ENCODE measurements around the gene SYPL2. TPM values are rescaled to one million over a fixed set of nuclear protein-coding genes. Genes with fewer than 3 reads are reported as not detected.

SYPL2 gene
- total RNA-seq, 1 experiment from 2014 or later, result 2.5 TPM

DNA sequence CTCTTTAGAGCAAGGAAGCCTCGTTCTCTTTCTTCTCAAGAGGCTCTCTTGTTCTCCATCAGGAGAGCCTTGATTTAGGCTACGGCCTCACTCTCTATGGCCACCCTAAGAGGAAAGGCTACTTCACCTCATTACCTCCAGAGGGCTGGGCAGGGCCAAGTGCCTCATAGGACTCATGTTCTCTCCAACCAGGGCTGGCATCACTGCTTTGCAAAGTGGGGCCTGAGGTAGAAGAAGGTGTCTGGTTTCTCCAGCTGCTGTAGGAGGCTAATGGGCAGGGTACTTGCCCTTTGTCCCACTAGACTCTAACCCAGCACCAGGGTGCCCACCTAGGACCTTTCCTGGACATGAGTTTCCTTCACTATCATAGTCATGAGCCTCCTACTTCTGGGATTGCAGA, 15.3 kb downstream of the SYPL2 start:
- WGBS (ENCODE audit: extremely low coverage, insufficient read length, low lambda C conversion rate), result no CpG with 5 or more reads among the region's 2 CpGs
- Mint-ChIP-seq H3K27ac (no peak overlapping the region), H3K4me3 (no peak overlapping the region), H3K27me3 (ENCODE audit: low read depth) (peaks cover 24% of the 10 kb centered on the region), H3K4me1 (peaks cover 25 to 32% of the 10 kb centered on the region in 2 experiments), H3K36me3 (ENCODE audit: insufficient read depth in 1 of 3, low read depth in 3 of 3) (peaks cover 5 to 13% (median 5%) of the 10 kb centered on the region in 3 experiments; a peak in 5 of 7 replicates), H3K9me3 (no peaks in the 10 kb centered on the region; a peak in 1 of 5 replicates)
- H2BK20ac ChIP-seq (ENCODE audit: low read depth, low read length, poor library complexity, severe bottlenecking), result no peak overlapping the region
- H3K27ac ChIP-seq (ENCODE audit: insufficient read length, low read depth, low read length), result no peak overlapping the region
- no peak for DNase-seq
- no peak overlapping the region for H2BK12ac ChIP-seq (ENCODE audit: insufficient read length, low read depth, low read length)
- TF ChIP-seq, protein P1, sequence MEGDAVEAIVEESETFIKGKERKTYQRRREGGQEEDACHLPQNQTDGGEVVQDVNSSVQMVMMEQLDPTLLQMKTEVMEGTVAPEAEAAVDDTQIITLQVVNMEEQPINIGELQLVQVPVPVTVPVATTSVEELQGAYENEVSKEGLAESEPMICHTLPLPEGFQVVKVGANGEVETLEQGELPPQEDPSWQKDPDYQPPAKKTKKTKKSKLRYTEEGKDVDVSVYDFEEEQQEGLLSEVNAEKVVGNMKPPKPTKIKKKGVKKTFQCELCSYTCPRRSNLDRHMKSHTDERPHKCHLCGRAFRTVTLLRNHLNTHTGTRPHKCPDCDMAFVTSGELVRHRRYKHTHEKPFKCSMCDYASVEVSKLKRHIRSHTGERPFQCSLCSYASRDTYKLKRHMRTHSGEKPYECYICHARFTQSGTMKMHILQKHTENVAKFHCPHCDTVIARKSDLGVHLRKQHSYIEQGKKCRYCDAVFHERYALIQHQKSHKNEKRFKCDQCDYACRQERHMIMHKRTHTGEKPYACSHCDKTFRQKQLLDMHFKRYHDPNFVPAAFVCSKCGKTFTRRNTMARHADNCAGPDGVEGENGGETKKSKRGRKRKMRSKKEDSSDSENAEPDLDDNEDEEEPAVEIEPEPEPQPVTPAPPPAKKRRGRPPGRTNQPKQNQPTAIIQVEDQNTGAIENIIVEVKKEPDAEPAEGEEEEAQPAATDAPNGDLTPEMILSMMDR (conservative IDR thresholded peaks at IDR 0.05), result no peak
- no peak overlapping the region for H2BK15ac ChIP-seq (ENCODE audit: low read depth, low read length)
- H3K4me1 ChIP-seq (ENCODE audit: insufficient read depth, low read length), result peaks cover 2% of the 10 kb centered on the region; the same call in 1 of the 2 replicates
- no peak overlapping the region for H2AFZ ChIP-seq (ENCODE audit: low read length)
- no peak overlapping the region for H3K18ac ChIP-seq (ENCODE audit: insufficient read length, low read depth, low read length)
- H3K23me2 ChIP-seq (ENCODE audit: insufficient read length, low read depth, low read length, poor library complexity, severe bottlenecking), result peaks cover 15% of the 10 kb centered on the region
- H3K79me2 ChIP-seq (ENCODE audit: insufficient read depth, low read length), result no peaks in the 10 kb centered on the region
- H3K9me3 ChIP-seq (ENCODE audit: control insufficient read depth, low read depth, low read length), result no peaks in the 10 kb centered on the region
- no peak overlapping the region for H3K56ac ChIP-seq (ENCODE audit: insufficient read length, low read depth, low read length)
- no peak overlapping the region for H2BK120ac ChIP-seq (ENCODE audit: low read depth, low read length, poor library complexity, severe bottlenecking)
- no peak overlapping the region for H2BK5ac ChIP-seq (ENCODE audit: insufficient read length, low read length)
- H3T11ph ChIP-seq (ENCODE audit: low read length), result no peak overlapping the region
- H3K79me1 ChIP-seq (ENCODE audit: insufficient read depth, low read depth, low read length, poor library complexity, severe bottlenecking), result no peaks in the 10 kb centered on the region
- no peak overlapping the region for H3K9ac ChIP-seq (ENCODE audit: extremely low read depth, insufficient read length, low read length)
- no peak overlapping the region for H3K14ac ChIP-seq (ENCODE audit: insufficient read depth, low read length)
- H4K91ac ChIP-seq (ENCODE audit: insufficient read length, low read depth, low read length), result no peak overlapping the region
- no peak overlapping the region for H3K23ac ChIP-seq (ENCODE audit: insufficient read length, low read depth, low read length)
- no peaks in the 10 kb centered on the region for H4K20me1 ChIP-seq (ENCODE audit: control insufficient read depth, insufficient read depth, insufficient read length)
- no peak overlapping the region for H3K4me2 ChIP-seq (ENCODE audit: insufficient read depth, insufficient read length, low read length)
- H4K8ac ChIP-seq (replicated peaks; ENCODE audit: insufficient read length, low read depth, low read length), result no peak overlapping the region
- no peak overlapping the region for H2AK5ac ChIP-seq (ENCODE audit: insufficient read length, low read length)
- H4K5ac ChIP-seq (ENCODE audit: insufficient read length, low read depth, low read length), result no peak overlapping the region
- H3K4ac ChIP-seq (ENCODE audit: low read depth, low read length), result no peak overlapping the region
- H3K27me3 ChIP-seq (ENCODE audit: insufficient read depth, low read length), result no peaks in the 10 kb centered on the region
